ENCODE results near the gene C8A. TPM values are rescaled to one million over a fixed set of nuclear protein-coding genes. Genes with fewer than 3 reads are reported as not detected.

C8A gene
- total and polyA plus RNA-seq, 4 donors, result 144 to 669 (median 275) TPM

DNA sequence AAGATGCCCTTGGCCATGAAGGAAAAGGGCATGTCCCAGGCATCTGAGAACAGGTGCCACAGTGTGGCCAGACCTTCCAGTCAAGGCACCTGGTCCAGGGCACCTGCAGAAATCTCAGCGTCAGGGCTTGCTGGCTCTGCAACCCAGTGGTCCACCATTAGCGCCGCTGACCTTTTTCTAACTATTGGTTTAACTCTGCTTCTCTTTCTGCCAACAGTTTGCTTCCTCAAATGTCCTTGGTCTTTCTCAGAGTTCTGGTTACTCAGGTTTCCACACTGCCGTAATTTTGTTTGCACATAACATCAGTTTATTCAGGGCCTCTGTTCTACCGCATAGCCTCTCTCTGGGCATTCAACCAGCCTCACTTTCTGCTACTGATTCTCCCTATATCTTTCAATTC is 18.9 kb upstream of the C8A start:
- Histone ChIP-seq H3K27me3 (ENCODE audit: control insufficient read depth in 4 of 4, insufficient read depth in 4 of 4, low read length in 3 of 4) (no peaks in the 10 kb centered on the region), H3K27ac (ENCODE audit: low read depth in 1 of 2, low read length in 2 of 2) (peak overlapping the region; percentile 62 to 72), H3K9ac (ENCODE audit: low read depth in 1 of 2, low read length in 2 of 2) (no peak overlapping the region), H3K36me3 (ENCODE audit: control insufficient read depth in 4 of 4, insufficient read depth in 3 of 4, low read depth in 1 of 4, low read length in 3 of 4) (no peaks in the 10 kb centered on the region), H3K4me3 (ENCODE audit: low read depth in 1 of 3, low read length in 3 of 3) (no peak overlapping the region), H3K4me1 (ENCODE audit: control insufficient read depth in 4 of 4, insufficient read depth in 4 of 4, low read length in 3 of 4) (peaks cover 6 to 20% (median 13%) of the 10 kb centered on the region in 4 donors), H3K9me3 (ENCODE audit: control insufficient read depth in 4 of 4, low read length in 3 of 4) (peaks cover 0 to 9% (median 3%) of the 10 kb centered on the region in 4 donors)
- no peak for DNase-seq (ENCODE audit: low spot score)
- TF ChIP-seq JUND (IDR thresholded peaks at IDR 0.05) (peak in 1 of 2 donors; percentile 37), FOXA2 (IDR thresholded peaks at IDR 0.05) (peak; percentile 24), YY1 (IDR thresholded peaks at IDR 0.05) (peak; percentile 76), FOXA1 (IDR thresholded peaks at IDR 0.05) (no peak), RAD21 (IDR thresholded peaks at IDR 0.05) (peak; percentile 58 to 71), HNF4A (conservative IDR thresholded peaks at IDR 0.05) (peak; percentile 57 to 72), EGR1 (IDR thresholded peaks at IDR 0.05; ENCODE audit: low read depth in 2 of 2) (peak in 1 of 2 donors; percentile 24), RXRA (IDR thresholded peaks at IDR 0.05) (peak; percentile 53 to 67)
- TF ChIP-seq, protein P1, sequence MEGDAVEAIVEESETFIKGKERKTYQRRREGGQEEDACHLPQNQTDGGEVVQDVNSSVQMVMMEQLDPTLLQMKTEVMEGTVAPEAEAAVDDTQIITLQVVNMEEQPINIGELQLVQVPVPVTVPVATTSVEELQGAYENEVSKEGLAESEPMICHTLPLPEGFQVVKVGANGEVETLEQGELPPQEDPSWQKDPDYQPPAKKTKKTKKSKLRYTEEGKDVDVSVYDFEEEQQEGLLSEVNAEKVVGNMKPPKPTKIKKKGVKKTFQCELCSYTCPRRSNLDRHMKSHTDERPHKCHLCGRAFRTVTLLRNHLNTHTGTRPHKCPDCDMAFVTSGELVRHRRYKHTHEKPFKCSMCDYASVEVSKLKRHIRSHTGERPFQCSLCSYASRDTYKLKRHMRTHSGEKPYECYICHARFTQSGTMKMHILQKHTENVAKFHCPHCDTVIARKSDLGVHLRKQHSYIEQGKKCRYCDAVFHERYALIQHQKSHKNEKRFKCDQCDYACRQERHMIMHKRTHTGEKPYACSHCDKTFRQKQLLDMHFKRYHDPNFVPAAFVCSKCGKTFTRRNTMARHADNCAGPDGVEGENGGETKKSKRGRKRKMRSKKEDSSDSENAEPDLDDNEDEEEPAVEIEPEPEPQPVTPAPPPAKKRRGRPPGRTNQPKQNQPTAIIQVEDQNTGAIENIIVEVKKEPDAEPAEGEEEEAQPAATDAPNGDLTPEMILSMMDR (IDR thresholded peaks at IDR 0.05; ENCODE audit: low read depth, low read length, missing input control), result no peak
- TF ChIP-seq, protein P2, sequence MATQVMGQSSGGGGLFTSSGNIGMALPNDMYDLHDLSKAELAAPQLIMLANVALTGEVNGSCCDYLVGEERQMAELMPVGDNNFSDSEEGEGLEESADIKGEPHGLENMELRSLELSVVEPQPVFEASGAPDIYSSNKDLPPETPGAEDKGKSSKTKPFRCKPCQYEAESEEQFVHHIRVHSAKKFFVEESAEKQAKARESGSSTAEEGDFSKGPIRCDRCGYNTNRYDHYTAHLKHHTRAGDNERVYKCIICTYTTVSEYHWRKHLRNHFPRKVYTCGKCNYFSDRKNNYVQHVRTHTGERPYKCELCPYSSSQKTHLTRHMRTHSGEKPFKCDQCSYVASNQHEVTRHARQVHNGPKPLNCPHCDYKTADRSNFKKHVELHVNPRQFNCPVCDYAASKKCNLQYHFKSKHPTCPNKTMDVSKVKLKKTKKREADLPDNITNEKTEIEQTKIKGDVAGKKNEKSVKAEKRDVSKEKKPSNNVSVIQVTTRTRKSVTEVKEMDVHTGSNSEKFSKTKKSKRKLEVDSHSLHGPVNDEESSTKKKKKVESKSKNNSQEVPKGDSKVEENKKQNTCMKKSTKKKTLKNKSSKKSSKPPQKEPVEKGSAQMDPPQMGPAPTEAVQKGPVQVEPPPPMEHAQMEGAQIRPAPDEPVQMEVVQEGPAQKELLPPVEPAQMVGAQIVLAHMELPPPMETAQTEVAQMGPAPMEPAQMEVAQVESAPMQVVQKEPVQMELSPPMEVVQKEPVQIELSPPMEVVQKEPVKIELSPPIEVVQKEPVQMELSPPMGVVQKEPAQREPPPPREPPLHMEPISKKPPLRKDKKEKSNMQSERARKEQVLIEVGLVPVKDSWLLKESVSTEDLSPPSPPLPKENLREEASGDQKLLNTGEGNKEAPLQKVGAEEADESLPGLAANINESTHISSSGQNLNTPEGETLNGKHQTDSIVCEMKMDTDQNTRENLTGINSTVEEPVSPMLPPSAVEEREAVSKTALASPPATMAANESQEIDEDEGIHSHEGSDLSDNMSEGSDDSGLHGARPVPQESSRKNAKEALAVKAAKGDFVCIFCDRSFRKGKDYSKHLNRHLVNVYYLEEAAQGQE (IDR thresholded peaks at IDR 0.05), result peak; percentile 69
- TF ChIP-seq, protein P3, sequence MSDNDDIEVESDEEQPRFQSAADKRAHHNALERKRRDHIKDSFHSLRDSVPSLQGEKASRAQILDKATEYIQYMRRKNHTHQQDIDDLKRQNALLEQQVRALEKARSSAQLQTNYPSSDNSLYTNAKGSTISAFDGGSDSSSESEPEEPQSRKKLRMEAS (IDR thresholded peaks at IDR 0.05), result peak; percentile 62
- 45% methylated on average over 5 of the region's 5 CpGs for whole genome bisulfite sequencing

DNA sequence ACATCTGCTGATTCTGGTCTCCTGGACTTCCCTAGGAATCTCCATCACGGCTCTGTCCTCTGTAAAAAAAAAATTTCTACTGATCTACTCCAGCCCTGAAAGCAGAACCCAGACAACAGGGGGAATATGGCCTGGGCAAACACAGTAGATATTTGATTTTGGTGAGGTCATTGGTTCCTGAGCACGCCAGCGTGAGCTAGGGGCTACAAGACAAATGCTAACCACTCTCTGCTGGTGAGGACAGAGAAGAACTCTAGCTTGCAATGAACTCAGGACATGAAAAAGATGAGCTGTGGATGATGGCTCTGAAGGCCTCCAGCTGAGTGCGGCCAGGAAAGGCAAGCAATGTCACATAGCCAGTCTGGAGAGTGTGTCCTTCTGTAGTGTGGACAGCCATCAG is 18.2 kb upstream of the C8A start:
- H3K4me1 ChIP-seq (ENCODE audit: control insufficient read depth in 4 of 4, insufficient read depth in 4 of 4, low read length in 3 of 4), result peaks cover 6 to 20% (median 13%) of the 10 kb centered on the region in 4 donors
- no peaks in the 10 kb centered on the region for H3K27me3 ChIP-seq (ENCODE audit: control insufficient read depth in 4 of 4, insufficient read depth in 4 of 4, low read length in 3 of 4)
- no peak overlapping the region for H3K4me3 ChIP-seq (ENCODE audit: low read depth in 1 of 3, low read length in 3 of 3)
- H3K36me3 ChIP-seq (ENCODE audit: control insufficient read depth in 4 of 4, insufficient read depth in 3 of 4, low read depth in 1 of 4, low read length in 3 of 4), result no peaks in the 10 kb centered on the region
- no peak overlapping the region for H3K9ac ChIP-seq (ENCODE audit: low read depth in 1 of 2, low read length in 2 of 2)
- peaks cover 0 to 9% (median 3%) of the 10 kb centered on the region in 4 donors for H3K9me3 ChIP-seq (ENCODE audit: control insufficient read depth in 4 of 4, low read length in 3 of 4)
- WGBS, result 68% methylated on average over 4 of the region's 4 CpGs
- peak overlapping the region; percentile 62 to 72 for H3K27ac ChIP-seq (ENCODE audit: low read depth in 1 of 2, low read length in 2 of 2)
- peak; percentile 34 for DNase-seq (ENCODE audit: low spot score)
- no peak for TF ChIP-seq HNF4G (IDR thresholded peaks at IDR 0.05)
- no peak for TF ChIP-seq EGR1 (IDR thresholded peaks at IDR 0.05; ENCODE audit: low read depth in 2 of 2)
- no peak for TF ChIP-seq YY1 (IDR thresholded peaks at IDR 0.05)
- TF ChIP-seq TAF1 (conservative IDR thresholded peaks at IDR 0.05), result no peak
- no peak for TF ChIP-seq JUND (IDR thresholded peaks at IDR 0.05)
- TF ChIP-seq, protein P3 (IDR thresholded peaks at IDR 0.05), result no peak
- no peak for TF ChIP-seq RXRA (IDR thresholded peaks at IDR 0.05)
- TF ChIP-seq, protein P2 (IDR thresholded peaks at IDR 0.05), result no peak
- TF ChIP-seq FOXA1 (IDR thresholded peaks at IDR 0.05), result no peak
- TF ChIP-seq, protein P4, sequence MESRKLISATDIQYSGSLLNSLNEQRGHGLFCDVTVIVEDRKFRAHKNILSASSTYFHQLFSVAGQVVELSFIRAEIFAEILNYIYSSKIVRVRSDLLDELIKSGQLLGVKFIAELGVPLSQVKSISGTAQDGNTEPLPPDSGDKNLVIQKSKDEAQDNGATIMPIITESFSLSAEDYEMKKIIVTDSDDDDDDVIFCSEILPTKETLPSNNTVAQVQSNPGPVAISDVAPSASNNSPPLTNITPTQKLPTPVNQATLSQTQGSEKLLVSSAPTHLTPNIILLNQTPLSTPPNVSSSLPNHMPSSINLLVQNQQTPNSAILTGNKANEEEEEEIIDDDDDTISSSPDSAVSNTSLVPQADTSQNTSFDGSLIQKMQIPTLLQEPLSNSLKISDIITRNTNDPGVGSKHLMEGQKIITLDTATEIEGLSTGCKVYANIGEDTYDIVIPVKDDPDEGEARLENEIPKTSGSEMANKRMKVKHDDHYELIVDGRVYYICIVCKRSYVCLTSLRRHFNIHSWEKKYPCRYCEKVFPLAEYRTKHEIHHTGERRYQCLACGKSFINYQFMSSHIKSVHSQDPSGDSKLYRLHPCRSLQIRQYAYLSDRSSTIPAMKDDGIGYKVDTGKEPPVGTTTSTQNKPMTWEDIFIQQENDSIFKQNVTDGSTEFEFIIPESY (IDR thresholded peaks at IDR 0.05), result no peak
- TF ChIP-seq FOXA2 (IDR thresholded peaks at IDR 0.05), result no peak
- TF ChIP-seq SP1 (IDR thresholded peaks at IDR 0.05), result no peak
- TF ChIP-seq, protein P1 (IDR thresholded peaks at IDR 0.05; ENCODE audit: low read depth, low read length, missing input control), result no peak
- TF ChIP-seq, protein P5, sequence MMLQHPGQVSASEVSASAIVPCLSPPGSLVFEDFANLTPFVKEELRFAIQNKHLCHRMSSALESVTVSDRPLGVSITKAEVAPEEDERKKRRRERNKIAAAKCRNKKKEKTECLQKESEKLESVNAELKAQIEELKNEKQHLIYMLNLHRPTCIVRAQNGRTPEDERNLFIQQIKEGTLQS (IDR thresholded peaks at IDR 0.05), result no peak
- no peak for TF ChIP-seq RAD21 (IDR thresholded peaks at IDR 0.05)
